DOHH2 (cell line): ENCODE data around the gene MET.

Experiments used
- H3F3A ChIP-seq: fragments of 200-600 bp; sonication (generic), shearing (Covaris generic); 2 replicates; pipeline ENCODE4 v1.6.0; 2016; ENCODE audit warnings: antibody characterized with exemption, mild to moderate bottlenecking; ENCODE audit not compliant: control insufficient read depth, insufficient read depth
- H3K27ac ChIP-seq: fragments of 200-600 bp; sonication (generic); 2 replicates; pipeline ENCODE4 v1.5.1; 2014; ENCODE audit warnings: low read depth, mild to moderate bottlenecking, low read length, moderate library complexity
- H3K27me3 ChIP-seq: fragments of 200-600 bp; sonication (generic); 2 replicates; pipeline ENCODE4 v1.6.1; 2014; ENCODE audit warnings: mild to moderate bottlenecking, low read length, mixed read lengths; ENCODE audit not compliant: control insufficient read depth
- H3K36me3 ChIP-seq: fragments of 200-600 bp; sonication (generic); 2 replicates; pipeline ENCODE4 v1.6.1; 2014; ENCODE audit warnings: mild to moderate bottlenecking, low read length, moderate library complexity, mixed read lengths; ENCODE audit not compliant: control insufficient read depth
- H3K4me1 ChIP-seq: fragments of 200-600 bp; sonication (generic); 2 replicates; pipeline ENCODE4 v1.6.1; 2014; ENCODE audit warnings: mild to moderate bottlenecking, low read length, mixed read lengths; ENCODE audit not compliant: control insufficient read depth
- H3K4me2 ChIP-seq: fragments of 200-600 bp; sonication (generic); 2 replicates; pipeline ENCODE4 v1.6.0; 2014; ENCODE audit warnings: mild to moderate bottlenecking, low read length, moderate library complexity
- H3K4me3 ChIP-seq: fragments of 200-600 bp; sonication (generic); 2 replicates; pipeline ENCODE4 v1.5.1; 2014; ENCODE audit warnings: mild to moderate bottlenecking, low read length, mixed read lengths
- H3K79me2 ChIP-seq: fragments of 200-600 bp; sonication (generic); 2 replicates; pipeline ENCODE4 v1.6.1; 2014; ENCODE audit warnings: mild to moderate bottlenecking, low read length, mixed read lengths; ENCODE audit not compliant: control insufficient read depth
- H3K9me2 ChIP-seq: fragments of 200-600 bp; sonication (generic); replicated peaks from 2 replicates; pipeline ENCODE4 v1.6.1; 2014; ENCODE audit warnings: mild to moderate bottlenecking, low read length, mixed read lengths; ENCODE audit not compliant: control insufficient read depth
- H3K9me3 ChIP-seq: fragments of 200-600 bp; sonication (generic); 2 replicates; pipeline ENCODE4 v1.6.1; 2014; ENCODE audit warnings: antibody characterized with exemption, low read length, mixed read lengths; ENCODE audit not compliant: control insufficient read depth, insufficient read depth
- H4K20me1 ChIP-seq: fragments of 200-600 bp; sonication (generic); 2 replicates; pipeline ENCODE4 v1.6.0; 2014; ENCODE audit warnings: low read depth, mild to moderate bottlenecking, antibody characterized with exemption, low read length, moderate library complexity; ENCODE audit not compliant: control insufficient read depth, insufficient read depth
- CTCF ChIP-seq: fragments of 200-600 bp; sonication (generic); IDR thresholded peaks from one replicate; pipeline ENCODE4 v1.5.1; 2014; ENCODE audit warnings: antibody characterized with exemption, mild to moderate bottlenecking, low read depth, low read length; ENCODE audit not compliant: poor library complexity, severe bottlenecking
- EZH2phosphoT487 ChIP-seq: fragments of 200-600 bp; sonication (generic); IDR thresholded peaks from 2 replicates; pipeline ENCODE4 v1.6.1; 2017; ENCODE audit warnings: borderline replicate concordance, mild to moderate bottlenecking, antibody characterized with exemption, low read length, moderate library complexity, mixed read lengths

MET gene

GRCh38 chr7:116669769-116670168, 2.2 kb upstream of the MET start:
- no peaks in the 10 kb centered on the region for H3F3A ChIP-seq
- H3K9me3 ChIP-seq: no peaks in the 10 kb centered on the region
- H3K4me1 ChIP-seq: no peaks in the 10 kb centered on the region
- no peak overlapping the region for H3K27ac ChIP-seq
- TF ChIP-seq EZH2phosphoT487 (no peak), CTCF (no peak)
- no peaks in the 10 kb centered on the region for H3K36me3 ChIP-seq
- H4K20me1 ChIP-seq: no peaks in the 10 kb centered on the region
- peaks cover 37% of the 10 kb centered on the region for H3K27me3 ChIP-seq
- H3K79me2 ChIP-seq: no peaks in the 10 kb centered on the region
- no peak overlapping the region for H3K4me2 ChIP-seq
- no peaks in the 10 kb centered on the region for H3K9me2 ChIP-seq
- H3K4me3 ChIP-seq: no peak overlapping the region

GRCh38 chr7:116670409-116671015, 1.5 kb upstream of the MET start:
- no peak overlapping the region for H3K27ac ChIP-seq
- no peak overlapping the region for H3K4me2 ChIP-seq
- no peak for TF ChIP-seq CTCF
- TF ChIP-seq EZH2phosphoT487: no peak
- no peaks in the 10 kb centered on the region for H3K4me1 ChIP-seq
- H3K36me3 ChIP-seq: no peaks in the 10 kb centered on the region
- H3K9me2 ChIP-seq: no peaks in the 10 kb centered on the region
- no peaks in the 10 kb centered on the region for H4K20me1 ChIP-seq
- H3K9me3 ChIP-seq: no peaks in the 10 kb centered on the region
- no peaks in the 10 kb centered on the region for H3F3A ChIP-seq
- no peak overlapping the region for H3K4me3 ChIP-seq
- H3K79me2 ChIP-seq: no peaks in the 10 kb centered on the region
- H3K27me3 ChIP-seq: peaks cover 40% of the 10 kb centered on the region

GRCh38 chr7:116671111-116671510, 885 bp upstream of the MET start:
- Histone ChIP-seq H3F3A (no peaks in the 10 kb centered on the region), H3K4me3 (no peak overlapping the region), H3K27me3 (peaks cover 40% of the 10 kb centered on the region), H3K4me1 (no peaks in the 10 kb centered on the region), H3K36me3 (no peaks in the 10 kb centered on the region), H3K79me2 (no peaks in the 10 kb centered on the region), H3K9me2 (no peaks in the 10 kb centered on the region), H3K9me3 (no peaks in the 10 kb centered on the region), H3K4me2 (no peak overlapping the region), H3K27ac (no peak overlapping the region), H4K20me1 (no peaks in the 10 kb centered on the region)
- no peak for TF ChIP-seq CTCF
- TF ChIP-seq EZH2phosphoT487: no peak
